CD4-positive, alpha-beta T cell treated with Interleukin-15 for 1 hour (primary cell): Measurements from ENCODE around the gene CSNK1G3.
"Not testable (repeated sequence)": the region's sequence is repeated elsewhere in the genome, so short reads cannot be mapped to it uniquely, and the experiment has no call there.

Experiments
- DNase-seq: peaks from one replicate; pipeline ENCODE4 v3.0.0-alpha.2; 2020

Gene CSNK1G3

GRCh38 chr5:123511648-123512605 lies at the start of gene CSNK1G3:
Gene CSNK1G3, plus strand, starts transcription at chr5:123512177. Its CDS starts 33,487 bp downstream, at chr5:123545664.
- DNase-seq, result peak; percentile 95

- DNase-seq, result not testable (repeated sequence)
Measured at GRCh38 chr5:123466839-123467238, 45.1 kb upstream of the CSNK1G3 start.

GRCh38 chr5:123471385-123471784 lies 40.6 kb upstream of the CSNK1G3 start:
- DNase-seq, result no peak

DNA sequence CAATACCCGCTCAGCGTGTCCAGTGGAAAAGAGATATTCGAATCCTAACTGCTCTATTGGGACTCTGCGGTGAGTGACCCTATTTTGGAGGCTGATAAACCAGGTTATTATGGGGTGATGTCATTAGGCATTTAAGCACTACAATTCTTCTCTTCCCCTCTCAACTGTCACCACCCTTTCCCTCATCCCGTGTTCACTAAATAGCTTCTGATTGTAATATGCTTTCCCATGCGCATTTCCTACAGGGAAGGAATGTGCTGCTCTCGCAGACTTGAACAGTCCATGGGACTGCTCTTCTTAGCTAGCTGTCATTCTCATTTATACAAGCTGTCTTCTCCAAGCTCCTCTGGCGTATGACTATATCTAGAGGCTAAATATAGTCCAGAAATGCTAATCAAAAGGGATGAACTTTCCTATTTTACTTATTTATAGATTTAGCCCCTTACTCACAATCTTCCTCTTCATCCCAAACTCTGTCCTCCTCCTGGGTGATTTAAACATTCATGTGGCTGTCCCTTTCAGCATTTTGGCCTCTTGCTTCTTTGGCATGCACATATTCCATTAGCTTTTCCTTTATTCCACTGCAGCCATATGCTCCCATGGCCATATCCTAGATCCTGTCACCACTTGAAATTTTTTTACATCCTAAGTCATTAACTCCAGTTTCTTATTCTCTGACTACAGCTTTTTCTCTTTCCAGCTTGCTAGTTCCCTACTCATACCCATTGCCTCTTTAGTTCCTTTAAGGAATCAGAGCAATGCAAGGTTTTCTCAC lies 39.6 kb upstream of the CSNK1G3 start:
- DNase-seq, result no peak

DNA sequence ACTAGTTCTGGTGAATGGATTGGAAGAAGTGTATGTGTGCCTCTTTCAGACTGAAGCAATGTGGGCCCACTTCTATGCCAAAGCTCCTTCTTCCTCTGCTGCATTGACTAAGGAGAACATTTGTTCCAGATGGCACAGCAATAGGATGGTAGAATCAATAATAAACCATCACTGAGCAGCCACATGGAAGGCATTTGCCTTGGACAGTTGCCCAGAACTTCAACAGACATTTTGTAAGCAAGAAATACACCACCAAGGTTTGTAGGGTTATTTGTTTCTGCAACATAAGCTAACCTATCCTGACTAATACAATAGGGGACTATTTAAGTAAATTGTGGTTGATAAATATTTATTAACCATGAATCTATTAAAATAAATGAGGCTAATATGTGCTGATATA lies 37.7 kb upstream of the CSNK1G3 start:
- DNase-seq, result no peak

DNA sequence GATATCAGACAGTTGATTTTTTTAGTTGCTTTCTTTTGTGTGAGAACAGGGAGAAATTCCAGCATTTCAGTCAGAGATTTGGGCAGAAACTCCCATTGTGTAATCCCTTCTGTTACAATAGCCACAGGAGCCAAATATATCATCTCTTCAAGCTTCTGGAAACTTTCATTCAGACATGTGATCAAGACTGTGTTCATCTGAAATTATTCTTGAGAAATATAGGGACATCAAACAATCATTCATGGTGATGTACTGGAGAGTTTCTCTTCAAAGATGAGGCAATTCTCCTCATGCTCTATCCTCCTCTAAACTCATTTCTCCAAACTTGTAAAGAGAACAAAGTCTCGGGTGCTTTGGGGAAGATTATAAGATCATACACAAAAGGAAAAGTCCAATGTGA lies 35.2 kb upstream of the CSNK1G3 start:
- no peak for DNase-seq

GRCh38 chr5:123478546-123478945 lies 33.4 kb upstream of the CSNK1G3 start:
- no peak for DNase-seq

GRCh38 chr5:123482258-123482657 lies 29.7 kb upstream of the CSNK1G3 start:
- DNase-seq, result no peak

GRCh38 chr5:123483446-123484077 lies 28.4 kb upstream of the CSNK1G3 start:
- no peak for DNase-seq

DNA sequence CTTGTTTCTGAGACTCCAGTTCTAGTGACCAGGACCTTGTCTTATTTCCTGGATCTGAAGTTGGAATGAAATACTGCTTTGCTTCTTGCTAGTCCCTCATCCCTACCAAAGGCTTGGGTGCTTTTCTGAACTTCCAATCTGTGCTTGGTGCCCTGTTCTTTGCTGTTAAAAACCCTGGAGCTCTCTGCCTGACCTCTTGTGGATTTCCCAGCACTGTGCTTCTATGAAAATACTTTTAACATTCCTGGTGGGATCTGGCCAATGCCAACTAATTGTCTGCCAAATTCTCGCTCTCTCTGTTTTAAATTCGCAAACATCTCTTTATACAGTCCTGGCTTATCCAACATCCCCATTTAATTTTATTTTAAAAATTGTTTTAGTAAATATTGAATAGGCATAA lies 26.7 kb upstream of the CSNK1G3 start:
- no peak for DNase-seq

GRCh38 chr5:123486951-123487655 lies 24.9 kb upstream of the CSNK1G3 start:
- DNase-seq, result no peak

GRCh38 chr5:123490974-123491373 lies 21.0 kb upstream of the CSNK1G3 start:
- DNase-seq, result no peak

DNA sequence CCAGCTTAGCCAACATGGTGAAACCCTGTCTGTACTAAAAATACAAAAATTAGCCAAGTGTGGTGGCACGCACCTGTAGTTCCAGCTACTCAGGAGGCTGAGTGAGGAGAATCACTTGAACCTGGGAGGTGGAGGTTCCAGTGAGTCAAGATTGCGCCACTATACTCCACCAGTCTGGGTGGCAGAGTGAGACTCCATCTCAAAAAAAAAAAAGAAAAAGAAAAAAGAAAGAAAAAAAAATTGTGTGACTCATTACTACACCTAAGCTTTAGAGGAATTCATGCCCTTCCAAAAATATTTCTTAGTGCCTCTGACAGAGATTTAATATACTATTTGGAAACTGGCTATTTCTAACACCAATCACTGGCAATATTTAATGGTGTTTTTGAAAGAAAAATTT lies 16.8 kb upstream of the CSNK1G3 start:
- DNase-seq, result not testable (repeated sequence)

GRCh38 chr5:123496892-123497291 lies 15.1 kb upstream of the CSNK1G3 start:
- DNase-seq, result no peak

DNA sequence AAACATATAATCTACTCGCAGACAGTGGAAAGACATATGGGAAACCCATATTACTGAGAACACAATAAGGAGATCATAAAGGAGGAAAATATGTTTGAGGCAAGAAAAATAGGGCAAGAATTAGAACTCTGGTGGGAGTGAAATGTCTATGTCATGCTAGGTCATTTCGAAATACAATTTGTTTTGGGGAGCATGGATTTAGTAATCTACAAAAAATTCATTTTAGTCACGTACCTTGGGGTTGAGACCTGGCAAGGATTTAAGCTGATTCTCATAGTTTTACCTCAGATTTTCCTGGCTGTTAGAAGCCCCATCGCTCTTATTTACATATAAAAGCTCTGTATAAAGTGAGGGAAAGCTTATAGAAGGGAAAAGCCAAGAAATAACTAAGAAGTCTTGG lies 11.5 kb upstream of the CSNK1G3 start:
- DNase-seq, result no peak

DNA sequence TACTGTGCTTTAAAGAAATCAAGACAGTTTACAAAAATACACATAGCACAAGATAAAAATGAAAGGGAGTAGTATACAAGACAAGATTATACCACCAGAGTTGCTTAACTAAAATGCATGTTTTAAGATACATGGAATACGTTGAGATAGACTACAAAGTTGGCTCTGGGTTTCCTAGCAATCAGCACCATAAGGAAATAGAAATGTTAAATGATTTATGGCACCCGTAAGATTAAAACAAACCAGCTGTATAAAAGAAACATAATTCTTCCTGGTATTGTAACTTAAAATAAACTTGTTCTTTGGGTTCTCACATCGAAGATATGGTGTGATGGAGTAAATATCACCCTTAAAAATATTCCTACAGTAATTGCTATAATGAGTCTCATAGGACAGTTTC lies 9.9 kb upstream of the CSNK1G3 start:
- no peak for DNase-seq

DNA sequence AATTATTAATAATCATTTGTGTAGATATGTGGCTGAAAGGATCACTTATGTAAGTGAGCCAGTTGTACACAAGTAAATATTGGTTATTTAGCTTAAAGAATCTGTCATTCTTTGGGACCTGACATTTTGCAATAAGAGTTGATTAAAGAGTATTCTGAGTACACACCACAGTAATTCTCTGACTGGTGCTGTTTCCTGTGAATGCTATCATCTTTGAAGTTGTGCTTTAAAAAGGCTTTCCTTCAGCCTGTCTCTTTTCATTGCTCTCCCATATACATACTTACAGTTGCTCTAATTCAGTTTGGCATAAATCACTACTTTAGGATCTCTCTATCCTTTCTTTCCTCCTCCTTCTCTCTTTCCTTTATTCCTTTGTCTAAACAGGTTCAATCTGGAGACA lies 8.7 kb upstream of the CSNK1G3 start:
- DNase-seq, result no peak

- DNase-seq, result no peak
Measured at GRCh38 chr5:123505633-123506032, 6.3 kb upstream of the CSNK1G3 start.

DNA sequence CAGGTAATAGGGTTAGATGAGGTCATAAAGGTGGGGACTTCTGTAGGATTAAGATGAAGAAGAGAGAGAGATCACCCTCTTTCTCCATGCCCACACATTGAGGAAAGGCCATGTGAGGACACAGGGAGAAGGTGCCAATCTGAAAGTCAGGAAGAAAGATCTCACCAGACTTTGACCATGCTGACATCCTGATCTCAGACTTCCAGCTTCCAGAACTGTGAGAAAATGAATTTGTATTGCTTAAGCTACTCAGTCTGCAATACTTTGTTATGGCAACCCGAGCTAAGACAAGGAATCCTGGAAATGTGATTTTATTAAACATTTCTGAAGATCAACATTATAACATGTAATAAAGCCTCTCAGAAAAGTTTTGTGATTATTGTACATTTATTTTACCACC lies 3.5 kb upstream of the CSNK1G3 start:
- no peak for DNase-seq

DNA sequence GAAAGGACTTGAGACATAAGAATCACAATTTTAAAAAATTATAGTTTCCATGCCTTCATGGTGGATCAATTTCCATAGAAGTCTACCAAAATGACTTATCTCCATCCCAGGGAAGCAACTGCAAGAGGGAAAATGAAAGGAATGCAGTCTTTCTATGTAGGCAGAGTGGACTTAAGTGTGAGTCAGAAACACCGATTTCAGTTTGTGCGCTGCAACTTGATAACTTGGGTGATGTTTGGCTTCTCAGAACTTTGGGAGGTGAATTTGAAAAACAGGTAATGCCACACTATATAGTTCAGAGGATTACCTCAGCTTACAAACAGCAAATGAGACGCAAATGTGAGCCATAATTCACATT lies 708 bp upstream of the CSNK1G3 start:
- DNase-seq, result no peak

DNA sequence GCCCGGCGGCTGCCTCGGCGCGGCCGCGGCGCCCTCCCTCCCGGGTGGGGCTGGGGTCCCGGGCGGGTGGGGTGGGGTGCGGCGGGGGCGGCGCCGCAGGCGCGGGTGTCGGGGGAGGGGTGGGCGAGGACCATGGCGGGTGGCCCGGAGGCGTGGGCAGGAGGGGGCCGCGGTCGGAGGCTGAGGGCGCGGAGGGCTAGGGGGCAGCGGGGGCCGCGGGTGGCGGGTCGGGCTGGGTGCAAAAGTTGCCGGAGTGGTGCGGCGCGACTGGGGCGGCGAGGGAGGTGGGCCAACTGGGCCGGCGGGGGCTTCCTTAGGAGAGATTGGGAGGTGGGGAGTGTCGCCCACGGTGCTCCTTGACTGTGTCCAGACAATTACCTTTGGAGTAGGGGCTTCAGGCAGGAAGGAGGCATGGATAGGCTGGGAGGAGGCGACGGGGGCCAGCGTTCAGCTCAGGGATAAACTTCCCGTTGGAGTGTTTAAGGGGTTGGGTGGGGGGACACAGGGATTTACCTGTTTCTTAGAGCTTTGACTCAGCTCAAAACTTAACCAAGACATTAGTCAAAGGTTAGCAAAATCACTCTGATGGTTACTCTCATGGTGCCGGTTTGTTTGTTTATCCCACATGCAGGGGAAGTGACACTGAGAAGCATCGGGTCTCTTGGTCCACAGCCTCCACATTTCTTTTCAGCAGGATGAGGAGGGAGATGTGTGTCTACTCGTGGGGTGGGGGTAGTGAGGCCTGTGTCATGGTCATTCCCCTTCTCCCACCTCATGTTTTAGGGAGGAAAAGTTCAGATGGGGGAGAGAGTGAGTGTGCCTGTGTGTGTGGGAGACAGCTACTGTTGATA lies 859 bp downstream of the CSNK1G3 start:
- DNase-seq, result peak; percentile 20
